Fibroblast of skin of left quadriceps (primary cell): Measurements from ENCODE around the gene ADCY1.

Experiments
- DNase-seq, 2 experiments: peaks; one replicate each; pipeline ENCODE4 v3.0.0-alpha.2; 2013; ENCODE audit warnings: low read depth in 2 of 2

The ADCY1 gene

GRCh38 chr7:45624392-45624760 is 50.2 kb downstream of the ADCY1 start:
- no peak for DNase-seq

GRCh38 chr7:45625067-45625466 is 50.9 kb downstream of the ADCY1 start:
- DNase-seq, result no peak

- DNase-seq, result no peak
Measured at GRCh38 chr7:45625714-45626440, 51.7 kb downstream of the ADCY1 start.

- DNase-seq, result no peak
Measured at GRCh38 chr7:45626441-45627430, 52.6 kb downstream of the ADCY1 start.

GRCh38 chr7:45627691-45628456 is 53.7 kb downstream of the ADCY1 start:
- no peak for DNase-seq

- no peak for DNase-seq
Measured at GRCh38 chr7:45631569-45631968, 57.4 kb downstream of the ADCY1 start.

GRCh38 chr7:45636733-45637132 is 62.6 kb downstream of the ADCY1 start:
- no peak for DNase-seq

GRCh38 chr7:45638916-45639315 is 64.7 kb downstream of the ADCY1 start:
- DNase-seq, result no peak

- DNase-seq, result no peak
Measured at GRCh38 chr7:45642044-45642443, 67.9 kb downstream of the ADCY1 start.

- DNase-seq, result no peak
Measured at GRCh38 chr7:45643630-45644029, 69.5 kb downstream of the ADCY1 start.

GRCh38 chr7:45644237-45644636 is 70.1 kb downstream of the ADCY1 start:
- no peak for DNase-seq

GRCh38 chr7:45645141-45645969 is 71.2 kb downstream of the ADCY1 start:
- no peak for DNase-seq

GRCh38 chr7:45646207-45646821 is 72.1 kb downstream of the ADCY1 start:
- no peak for DNase-seq

GRCh38 chr7:45646996-45647825 is 73.0 kb downstream of the ADCY1 start:
- no peak for DNase-seq

- DNase-seq, result no peak
Measured at GRCh38 chr7:45647967-45648670, 74.0 kb downstream of the ADCY1 start.

- no peak for DNase-seq
Measured at GRCh38 chr7:45648671-45648995, 74.5 kb downstream of the ADCY1 start.

- DNase-seq, result no peak
Measured at GRCh38 chr7:45649560-45650346, 75.6 kb downstream of the ADCY1 start.
